Muscle of leg (tissue), 9 donors: ENCODE data around the gene NUDT8. TPM values are rescaled to one million over a fixed set of nuclear protein-coding genes. Genes with fewer than 3 reads are reported as not detected.

Experiments used
- polyA plus RNA-seq, 8 donors: library from polyadenylated mRNA; unstranded; fragments of 120-200 nt; gene quantifications; one replicate each; pipeline versions ENCODE4 v1.2.1 to v1.2.3, GENCODE V29; 2013; ENCODE audit warnings: inconsistent platforms in 1 of 8, low replicate concordance in 1 of 8; ENCODE audit not compliant: insufficient read length in 8 of 8, insufficient read depth in 1 of 8
- total RNA-seq: library from RNA; stranded (reverse); fragments of 120-200 nt; gene quantifications from one replicate; pipeline ENCODE4 v1.2.4, GENCODE V29; 2013

The NUDT8 gene
- total and polyA plus RNA-seq, 9 donors, result 3.4 to 5.8 (median 4.2) TPM

Other genes with a start within 250 kb of the NUDT8 start
- 7.9 TPM for gene RAD9A, start 238.0 kb downstream of the NUDT8 start, total RNA-seq
- 10 to 100 TPM in 5 of 8 donors, 1 to 10 TPM in 3; 6.9 to 14.2 (median 11.1) TPM for gene RAD9A, start 238.0 kb downstream of the NUDT8 start, polyA plus RNA-seq
- gene PPP1CA, start 228.1 kb downstream of the NUDT8 start, total RNA-seq, result 130 TPM
- gene PPP1CA, start 228.1 kb downstream of the NUDT8 start, polyA plus RNA-seq, result 100 to 1,000 TPM; 127 to 150 (median 142) TPM
- 0.49 TPM for gene TBC1D10C, start 225.9 kb downstream of the NUDT8 start, total RNA-seq
- gene TBC1D10C, start 225.9 kb downstream of the NUDT8 start, polyA plus RNA-seq, result 1 to 10 TPM; 1.4 to 7.2 (median 5.5) TPM
- 29.2 TPM for gene CARNS1, start 214.3 kb downstream of the NUDT8 start, total RNA-seq
- 10 to 100 TPM; 30.6 to 80.7 (median 61.0) TPM for gene CARNS1, start 214.3 kb downstream of the NUDT8 start, polyA plus RNA-seq
- gene RPS6KB2, start 201.4 kb downstream of the NUDT8 start, total RNA-seq, result 27.9 TPM
- 10 to 100 TPM; 33.9 to 45.5 (median 39.2) TPM for gene RPS6KB2, start 201.4 kb downstream of the NUDT8 start, polyA plus RNA-seq
- 0.84 TPM for gene PTPRCAP, start 192.3 kb downstream of the NUDT8 start, total RNA-seq
- 1 to 10 TPM; 1.0 to 1.5 (median 1.3) TPM for gene PTPRCAP, start 192.3 kb downstream of the NUDT8 start, polyA plus RNA-seq
- 28.8 TPM for gene CORO1B, start 186.5 kb downstream of the NUDT8 start, total RNA-seq
- gene CORO1B, start 186.5 kb downstream of the NUDT8 start, polyA plus RNA-seq, result 10 to 100 TPM; 24.2 to 42.4 (median 33.4) TPM
- not detected for gene GPR152, start 177.2 kb downstream of the NUDT8 start, total RNA-seq
- not detected for gene GPR152, start 177.2 kb downstream of the NUDT8 start, polyA plus RNA-seq
- gene CABP4, start 174.6 kb downstream of the NUDT8 start, total RNA-seq, result 0.66 TPM
- 1 to 10 TPM in 2 of 8 donors, under 1 TPM in 6; 0.29 to 1.2 (median 0.73) TPM for gene CABP4, start 174.6 kb downstream of the NUDT8 start, polyA plus RNA-seq
- 16.1 TPM for gene TMEM134, start 160.7 kb downstream of the NUDT8 start, total RNA-seq
- 10 to 100 TPM; 42.6 to 71.5 (median 47.2) TPM for gene TMEM134, start 160.7 kb downstream of the NUDT8 start, polyA plus RNA-seq
- 59.5 TPM for gene AIP, start 146.9 kb downstream of the NUDT8 start, total RNA-seq
- gene AIP, start 146.9 kb downstream of the NUDT8 start, polyA plus RNA-seq, result 10 to 100 TPM; 41.2 to 60.3 (median 52.1) TPM
- gene PITPNM1, start 124.6 kb downstream of the NUDT8 start, total RNA-seq, result 4.9 TPM
- gene PITPNM1, start 124.6 kb downstream of the NUDT8 start, polyA plus RNA-seq, result 10 to 100 TPM in 1 of 8 donors, 1 to 10 TPM in 7; 6.0 to 11.6 (median 8.8) TPM
- 7.9 TPM for gene CDK2AP2, start 121.8 kb downstream of the NUDT8 start, total RNA-seq
- 10 to 100 TPM; 18.2 to 25.4 (median 19.6) TPM for gene CDK2AP2, start 121.8 kb downstream of the NUDT8 start, polyA plus RNA-seq
- gene CABP2, start 106.5 kb downstream of the NUDT8 start, total RNA-seq, result not detected
- gene CABP2, start 106.5 kb downstream of the NUDT8 start, polyA plus RNA-seq, result not detected
- 328 TPM for gene GSTP1, start 46.1 kb downstream of the NUDT8 start, total RNA-seq
- 100 to 1,000 TPM; 232 to 335 (median 268) TPM for gene GSTP1, start 46.1 kb downstream of the NUDT8 start, polyA plus RNA-seq
- 147 TPM for gene NDUFV1, start 23.0 kb downstream of the NUDT8 start, total RNA-seq
- 100 to 1,000 TPM; 126 to 173 (median 154) TPM for gene NDUFV1, start 23.0 kb downstream of the NUDT8 start, polyA plus RNA-seq
- not detected for gene TBX10, start 9.8 kb upstream of the NUDT8 start, total RNA-seq
- gene TBX10, start 9.8 kb upstream of the NUDT8 start, polyA plus RNA-seq, result under 1 TPM in 1 of 8 donors, not detected in 7; 0.40 TPM
- 0.22 TPM for gene ACY3, start 20.8 kb upstream of the NUDT8 start, total RNA-seq
- gene ACY3, start 20.8 kb upstream of the NUDT8 start, polyA plus RNA-seq, result 1 to 10 TPM in 1 of 8 donors, under 1 TPM in 7; 0.15 to 5.9 (median 0.51) TPM
- 0.09 TPM for gene ALDH3B2, start 44.7 kb upstream of the NUDT8 start, total RNA-seq
- 1 to 10 TPM in 1 of 8 donors, under 1 TPM in 3, not detected in 4; 0.11 to 4.5 (median 0.41) TPM for gene ALDH3B2, start 44.7 kb upstream of the NUDT8 start, polyA plus RNA-seq